GM12874 (cell line): ENCODE data around the gene BSG.

ENCODE experiments used
- TF ChIP-seq, protein P1 (sequence below): IDR thresholded peaks from 2 replicates; pipeline ENCODE4 v1.5.1; 2011; ENCODE audit warnings: low read depth, mild to moderate bottlenecking, control low read depth, low read length, moderate library complexity; ENCODE audit not compliant: insufficient read depth

Gene BSG

DNA sequence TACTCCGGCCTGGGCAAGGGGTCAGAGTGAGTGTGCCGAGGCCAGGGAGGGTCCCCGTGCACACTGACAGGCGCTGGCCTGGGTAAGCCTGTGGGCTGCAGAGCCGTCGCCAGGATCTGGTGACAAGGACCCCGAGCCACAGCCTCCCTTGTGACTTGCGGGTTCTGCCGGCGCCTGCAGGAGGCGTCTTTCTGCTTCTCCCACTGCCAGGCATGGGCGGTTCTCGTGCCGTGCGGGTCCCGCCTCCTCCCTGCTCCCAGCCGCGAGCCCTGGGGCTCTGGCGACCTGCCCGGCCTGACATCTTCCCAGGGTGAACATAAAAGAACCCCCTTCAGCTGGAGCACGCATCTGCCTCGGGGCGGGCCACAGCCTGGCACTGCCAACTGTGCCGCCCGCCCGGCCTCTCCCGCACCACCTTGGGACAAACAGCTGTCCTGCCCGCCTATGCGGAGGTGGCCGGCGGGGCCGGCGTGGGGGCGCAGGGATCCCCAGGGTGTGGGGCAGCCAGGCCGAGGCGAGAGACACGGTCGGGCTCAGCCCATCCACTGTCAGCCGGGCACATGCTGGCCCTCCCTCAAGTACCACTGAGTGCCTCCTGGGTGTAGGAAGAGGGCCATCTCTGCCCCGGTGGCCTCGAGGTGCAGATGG lies 15.8 kb downstream of the BSG start:
- TF ChIP-seq, protein P1, sequence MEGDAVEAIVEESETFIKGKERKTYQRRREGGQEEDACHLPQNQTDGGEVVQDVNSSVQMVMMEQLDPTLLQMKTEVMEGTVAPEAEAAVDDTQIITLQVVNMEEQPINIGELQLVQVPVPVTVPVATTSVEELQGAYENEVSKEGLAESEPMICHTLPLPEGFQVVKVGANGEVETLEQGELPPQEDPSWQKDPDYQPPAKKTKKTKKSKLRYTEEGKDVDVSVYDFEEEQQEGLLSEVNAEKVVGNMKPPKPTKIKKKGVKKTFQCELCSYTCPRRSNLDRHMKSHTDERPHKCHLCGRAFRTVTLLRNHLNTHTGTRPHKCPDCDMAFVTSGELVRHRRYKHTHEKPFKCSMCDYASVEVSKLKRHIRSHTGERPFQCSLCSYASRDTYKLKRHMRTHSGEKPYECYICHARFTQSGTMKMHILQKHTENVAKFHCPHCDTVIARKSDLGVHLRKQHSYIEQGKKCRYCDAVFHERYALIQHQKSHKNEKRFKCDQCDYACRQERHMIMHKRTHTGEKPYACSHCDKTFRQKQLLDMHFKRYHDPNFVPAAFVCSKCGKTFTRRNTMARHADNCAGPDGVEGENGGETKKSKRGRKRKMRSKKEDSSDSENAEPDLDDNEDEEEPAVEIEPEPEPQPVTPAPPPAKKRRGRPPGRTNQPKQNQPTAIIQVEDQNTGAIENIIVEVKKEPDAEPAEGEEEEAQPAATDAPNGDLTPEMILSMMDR = peak; percentile 63

DNA sequence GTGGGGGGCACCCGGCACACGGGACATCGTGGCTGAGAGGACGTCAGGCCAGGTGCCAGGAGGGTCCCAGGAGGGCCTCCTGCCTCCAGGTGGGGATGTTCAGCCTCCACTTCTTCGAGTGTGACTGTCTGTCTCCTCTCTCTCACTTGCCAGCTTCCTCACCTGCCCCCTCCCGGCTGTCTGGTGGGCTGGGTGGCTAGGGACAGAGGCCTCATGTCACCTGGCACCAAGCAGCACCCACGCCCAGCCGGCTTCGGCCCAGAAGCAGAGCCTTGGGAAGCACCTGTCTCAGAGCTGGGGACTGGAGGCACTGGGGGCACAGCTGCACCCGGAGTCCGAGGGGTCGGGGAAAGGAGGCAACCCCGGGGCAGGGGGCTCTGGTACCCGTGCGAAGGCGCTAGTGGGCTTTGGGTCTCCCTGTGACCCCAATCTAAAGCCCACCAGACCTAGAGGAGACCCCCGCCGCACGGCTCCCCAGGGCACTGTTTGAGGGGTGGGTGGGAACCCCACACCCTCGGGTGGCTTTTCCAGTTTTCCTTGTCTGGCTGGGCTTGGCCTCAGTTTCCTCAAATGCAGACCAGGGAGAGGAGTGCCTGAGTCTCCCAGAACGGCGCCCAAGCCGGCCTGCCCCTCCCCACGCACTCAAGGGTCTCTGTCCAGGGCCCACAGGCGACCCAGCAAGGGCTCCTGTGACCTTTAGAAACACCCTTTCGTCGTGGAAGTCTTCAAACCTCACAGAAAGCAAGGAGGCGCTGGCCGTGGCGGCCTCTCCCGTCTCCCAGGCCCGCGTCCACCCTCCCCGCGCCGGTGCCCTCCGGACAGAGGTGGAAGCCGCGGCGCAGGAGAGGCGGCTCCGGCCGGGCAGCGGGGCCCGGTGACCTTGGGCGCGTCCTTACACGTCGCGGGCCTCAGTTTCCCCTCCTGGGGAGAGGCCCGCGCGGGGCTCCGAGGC lies 16.6 kb downstream of the BSG start:
- TF ChIP-seq, protein P1 = no peak

DNA sequence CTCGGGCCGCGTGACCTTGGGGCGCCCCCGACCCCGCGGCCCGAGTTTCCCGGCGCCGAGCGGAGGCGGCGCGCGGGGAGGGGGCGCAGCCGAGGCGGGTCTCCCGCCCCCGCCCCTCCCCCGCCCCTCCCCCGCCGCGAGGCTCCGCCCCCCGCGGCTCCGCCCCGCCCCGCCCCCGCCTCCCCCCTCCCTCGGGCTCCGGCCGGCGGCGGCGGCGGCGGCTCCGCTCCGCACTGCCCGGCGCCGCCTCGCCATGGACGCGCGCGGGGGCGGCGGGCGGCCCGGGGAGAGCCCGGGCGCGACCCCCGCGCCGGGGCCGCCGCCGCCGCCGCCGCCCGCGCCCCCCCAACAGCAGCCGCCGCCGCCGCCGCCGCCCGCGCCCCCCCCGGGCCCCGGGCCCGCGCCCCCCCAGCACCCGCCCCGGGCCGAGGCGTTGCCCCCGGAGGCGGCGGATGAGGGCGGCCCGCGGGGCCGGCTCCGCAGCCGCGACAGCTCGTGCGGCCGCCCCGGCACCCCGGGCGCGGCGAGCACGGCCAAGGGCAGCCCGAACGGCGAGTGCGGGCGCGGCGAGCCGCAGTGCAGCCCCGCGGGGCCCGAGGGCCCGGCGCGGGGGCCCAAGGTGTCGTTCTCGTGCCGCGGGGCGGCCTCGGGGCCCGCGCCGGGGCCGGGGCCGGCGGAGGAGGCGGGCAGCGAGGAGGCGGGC lies 17.4 kb downstream of the BSG start, which contains the start of gene HCN2:
Gene HCN2, plus strand, starts transcription at position 189 of the 703 bp plus-strand sequence. Its CDS starts 65 bp downstream, at position 254.
- TF ChIP-seq, protein P1 = no peak

DNA sequence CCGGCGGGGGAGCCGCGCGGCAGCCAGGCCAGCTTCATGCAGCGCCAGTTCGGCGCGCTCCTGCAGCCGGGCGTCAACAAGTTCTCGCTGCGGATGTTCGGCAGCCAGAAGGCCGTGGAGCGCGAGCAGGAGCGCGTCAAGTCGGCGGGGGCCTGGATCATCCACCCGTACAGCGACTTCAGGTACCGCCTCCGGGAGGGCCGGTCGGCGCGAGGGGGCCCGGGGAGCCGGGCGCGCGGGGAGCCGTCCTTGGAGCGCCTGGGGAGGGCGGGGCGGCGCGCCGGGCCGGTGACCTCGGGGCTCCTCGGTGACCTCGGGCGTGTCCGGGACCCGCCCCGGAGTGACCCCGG lies 18.0 kb downstream of the BSG start:
- TF ChIP-seq, protein P1 = no peak

DNA sequence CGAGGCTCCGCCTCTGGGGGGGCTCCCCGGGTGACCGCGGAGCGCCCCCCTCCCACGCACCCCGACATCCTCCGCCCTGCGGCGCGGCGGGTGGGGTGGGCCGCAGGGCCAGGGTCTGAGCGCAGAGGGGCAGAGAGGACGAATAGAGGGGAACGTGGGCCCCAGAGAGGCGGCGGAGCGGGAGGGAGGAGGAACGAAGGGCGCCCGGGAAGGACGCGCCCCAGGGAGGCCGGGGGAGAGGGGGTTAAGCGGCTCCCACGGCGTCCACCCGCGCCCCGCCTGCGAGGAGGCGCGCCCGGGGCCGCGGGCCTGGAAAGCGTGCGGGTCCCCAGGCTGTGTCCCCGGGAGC lies 18.3 kb downstream of the BSG start:
- TF ChIP-seq, protein P1 = no peak

DNA sequence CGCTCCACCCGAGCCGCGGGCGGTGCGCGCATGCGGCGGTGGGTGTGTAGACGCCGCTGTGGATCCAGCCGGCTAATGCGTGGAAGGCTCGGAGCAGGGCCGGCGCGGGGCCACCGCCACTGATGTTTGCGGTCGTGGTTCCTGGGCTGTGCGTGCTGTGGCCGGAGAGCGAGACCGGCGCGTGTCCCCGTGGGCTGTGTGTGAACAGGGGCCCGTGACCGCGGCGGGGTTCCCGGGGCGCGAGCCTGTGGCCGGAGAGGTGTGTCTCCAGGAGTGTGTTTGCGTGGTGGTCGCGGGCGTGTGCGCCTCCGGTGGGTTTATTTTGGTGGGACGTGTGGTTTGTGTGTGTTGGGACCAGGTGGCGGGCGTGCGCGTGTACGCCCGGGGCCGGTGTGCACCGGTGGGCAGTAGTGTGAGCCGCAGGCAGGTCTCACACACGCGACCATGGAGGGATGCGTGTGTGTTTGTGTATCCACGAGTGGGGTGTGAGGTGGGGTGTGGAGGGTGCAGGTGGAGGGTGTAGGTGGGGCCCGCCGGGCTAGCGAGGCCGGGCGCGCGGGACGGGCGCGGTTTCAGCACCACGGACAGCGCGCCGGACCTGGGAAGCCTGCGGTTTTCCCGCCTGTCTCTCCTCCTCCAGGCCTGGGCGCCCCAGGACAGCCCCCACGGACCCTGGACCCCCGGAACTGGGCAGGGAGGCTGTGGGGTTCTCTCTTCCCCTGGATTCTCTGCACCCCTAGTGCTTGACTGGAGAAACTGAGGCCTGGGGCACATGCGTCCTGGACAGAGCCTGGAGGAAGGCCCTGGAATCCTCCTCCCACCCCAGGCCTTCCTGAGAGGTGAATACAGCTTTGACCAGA lies 18.9 kb downstream of the BSG start:
- TF ChIP-seq, protein P1 = no peak
